Stimulated activated CD4-positive, alpha-beta T cell treated with anti-CD3 and anti-CD28 coated beads, Interleukin-1b, Interleukin-23, amount 100 ng/mL, for 24 hours (primary cell): ENCODE data around the gene CRACR2A.

Experiments
- DNase-seq, 4 experiments: peaks; one replicate each; pipeline ENCODE4 v3.0.0-alpha.2; 2020; ENCODE audit warnings: low read depth in 4 of 4, low spot score in 1 of 4

The CRACR2A gene

DNA sequence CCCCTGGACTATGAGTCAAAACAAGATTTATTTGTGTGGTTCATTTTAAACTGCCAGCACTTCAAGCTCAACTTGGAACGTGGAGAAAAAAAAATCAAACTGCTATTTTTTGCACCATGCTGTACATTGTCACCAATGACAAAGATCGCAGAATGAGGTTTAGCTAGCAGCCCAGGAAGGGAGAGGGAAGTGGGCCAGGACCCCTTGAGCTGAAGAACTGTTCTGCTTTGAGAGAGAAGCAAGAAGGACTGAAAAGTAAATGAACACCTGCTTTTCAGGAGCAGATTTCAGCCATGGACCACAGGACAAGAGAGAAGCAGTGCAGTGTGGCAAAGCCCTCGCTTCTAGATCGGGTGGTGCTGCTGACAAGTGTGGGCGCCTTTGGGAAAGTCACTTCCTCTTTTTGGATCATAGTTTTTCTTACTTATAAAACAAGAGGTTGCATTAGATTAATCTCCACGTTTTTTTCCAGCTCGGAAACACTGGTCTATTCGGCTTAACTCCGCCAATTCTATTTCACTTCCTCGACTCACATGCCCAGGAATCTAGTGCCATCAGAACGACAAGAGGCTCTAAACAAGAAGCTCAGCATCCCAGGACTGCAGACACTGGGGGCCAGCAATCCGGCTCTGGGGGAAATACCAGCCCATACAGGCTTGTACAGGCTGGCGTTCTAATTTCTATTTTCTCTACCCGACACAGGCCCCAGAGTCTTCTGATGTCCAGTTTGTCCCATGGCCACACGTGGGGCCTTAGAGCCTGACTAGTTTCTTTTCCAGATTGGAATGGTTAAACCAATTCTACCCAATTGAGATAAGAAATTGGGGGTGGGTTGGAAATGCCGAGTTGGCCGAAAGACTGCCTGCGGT, 129.9 kb downstream of the CRACR2A start:
- no peak for DNase-seq

DNA sequence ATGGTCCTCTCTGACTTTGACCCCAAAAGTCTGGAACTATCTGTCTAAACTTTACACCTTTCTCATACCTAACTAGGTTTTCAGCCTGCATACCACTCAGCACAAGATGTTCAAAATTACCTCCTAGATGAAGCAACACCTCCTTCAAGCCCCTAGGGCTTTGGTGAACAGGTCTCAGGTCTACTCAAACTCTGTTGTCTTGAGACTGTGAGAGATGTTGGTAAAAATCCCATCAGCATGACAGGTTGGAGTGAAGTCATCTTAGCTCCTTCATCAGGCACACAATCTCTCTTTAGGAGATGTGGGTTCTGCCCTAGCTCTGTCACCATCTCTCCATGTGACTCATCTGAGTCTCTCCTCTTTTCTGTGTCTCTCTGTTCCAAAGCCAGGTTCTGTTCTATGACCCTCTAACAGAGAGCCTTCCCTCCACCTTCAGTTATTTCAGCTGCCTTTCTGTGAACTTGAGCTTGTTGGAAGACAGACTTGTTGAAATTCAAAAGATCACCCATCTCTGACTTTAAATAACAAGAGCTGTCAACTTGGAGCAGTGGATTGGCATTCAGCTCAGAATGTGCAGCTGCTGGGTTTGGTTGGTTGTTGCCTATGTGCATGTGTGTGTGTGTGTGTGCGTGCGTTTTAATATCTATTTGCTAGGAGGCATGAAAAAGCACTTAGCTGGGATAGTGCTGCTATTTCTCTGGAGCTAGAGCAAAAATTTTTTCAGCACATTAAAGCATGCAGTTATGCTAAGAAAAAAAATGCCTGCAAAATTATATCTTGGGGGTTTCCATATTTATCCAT, 130.7 kb downstream of the CRACR2A start:
- no peak for DNase-seq

DNA sequence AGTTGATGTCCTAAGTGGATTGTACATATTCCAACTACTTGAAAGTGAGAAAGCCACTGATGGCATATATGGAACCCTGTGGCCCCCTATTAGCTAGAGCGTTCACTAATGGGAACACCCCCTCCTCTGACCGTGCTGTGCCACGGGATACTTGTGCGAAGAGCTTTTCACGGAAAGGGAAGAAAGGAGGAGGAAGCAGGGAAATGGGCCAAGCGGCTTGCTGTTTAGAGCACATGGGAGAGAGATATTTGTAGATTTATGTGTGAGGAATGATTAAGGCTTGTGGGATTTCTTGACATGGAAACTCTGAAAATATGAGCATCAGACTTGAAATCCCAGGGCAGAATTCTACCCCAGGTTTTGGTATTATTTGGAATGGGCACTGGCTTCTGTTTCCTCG, 132.1 kb downstream of the CRACR2A start:
- no peak for DNase-seq

DNA sequence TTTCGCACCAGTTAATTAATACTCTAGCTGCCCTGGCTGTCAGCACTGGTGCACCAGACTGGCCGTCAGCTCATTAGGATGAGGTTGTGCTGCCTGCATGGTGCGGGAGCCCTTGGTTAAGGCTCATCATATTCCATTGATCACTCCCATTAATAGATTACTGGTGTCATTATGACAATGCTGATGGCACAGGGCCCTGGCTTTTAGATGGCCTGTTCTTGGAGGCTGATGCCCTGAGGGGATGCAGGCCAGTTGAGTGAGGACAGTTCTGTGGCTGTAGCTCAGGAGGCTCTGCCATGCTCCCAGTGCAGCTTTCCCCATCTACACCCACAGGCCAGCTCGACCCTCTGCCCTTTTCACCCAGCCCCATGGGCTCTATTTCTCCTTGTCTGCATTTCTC, 135.3 kb downstream of the CRACR2A start:
- no peak for DNase-seq

DNA sequence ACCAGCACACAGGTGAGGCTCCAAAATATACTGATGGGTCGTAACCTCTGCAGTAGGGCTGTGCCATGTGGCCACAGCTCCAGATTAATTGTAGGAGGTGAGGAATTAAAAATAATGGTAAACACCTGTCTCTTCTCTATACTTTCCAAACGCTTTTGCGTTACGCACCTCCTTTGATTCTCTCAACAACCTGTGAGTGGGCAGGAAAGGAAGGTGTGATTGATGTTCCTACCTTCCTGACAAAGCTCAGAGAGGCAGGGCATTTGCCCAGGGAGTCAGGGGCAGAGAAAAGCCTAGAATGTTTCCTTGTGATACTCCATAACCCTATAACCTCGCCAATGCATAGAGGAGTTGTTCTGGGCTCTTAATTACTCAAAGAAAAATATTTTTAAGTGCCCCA, 137.0 kb downstream of the CRACR2A start:
- DNase-seq, result no peak

DNA sequence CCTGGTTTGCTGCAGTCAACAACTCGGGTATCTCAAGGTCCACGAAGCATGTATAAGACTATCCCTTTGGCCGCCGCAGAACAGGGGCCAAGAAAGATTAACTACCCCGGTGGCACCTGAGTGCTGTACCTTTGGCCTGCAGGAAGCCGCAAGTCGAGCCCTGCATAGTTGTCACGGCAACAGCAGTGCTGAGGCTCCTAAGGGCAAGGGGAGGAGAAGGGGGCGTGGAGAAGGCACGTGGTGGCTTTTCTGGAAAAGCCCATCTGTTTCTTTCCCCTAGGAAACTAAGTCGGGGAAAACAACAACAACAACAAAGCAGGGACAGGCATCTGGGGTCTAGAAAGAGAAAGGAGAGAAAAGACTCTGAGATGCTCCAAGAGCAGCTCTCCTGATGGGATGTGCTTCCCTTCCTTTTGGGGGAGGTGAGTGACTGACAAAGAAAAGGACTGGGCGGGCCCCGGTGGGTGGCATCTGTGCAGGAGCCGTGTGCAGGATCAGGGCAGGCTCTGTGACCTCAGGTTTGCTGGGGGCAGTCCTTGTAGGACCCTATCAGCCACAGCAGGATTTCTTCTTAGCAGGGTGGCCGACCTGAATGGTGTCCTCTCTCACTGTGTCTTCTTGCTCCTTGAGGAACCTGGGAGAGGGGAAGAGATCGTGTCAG, 138.0 kb downstream of the CRACR2A start:
- DNase-seq, result no peak

DNA sequence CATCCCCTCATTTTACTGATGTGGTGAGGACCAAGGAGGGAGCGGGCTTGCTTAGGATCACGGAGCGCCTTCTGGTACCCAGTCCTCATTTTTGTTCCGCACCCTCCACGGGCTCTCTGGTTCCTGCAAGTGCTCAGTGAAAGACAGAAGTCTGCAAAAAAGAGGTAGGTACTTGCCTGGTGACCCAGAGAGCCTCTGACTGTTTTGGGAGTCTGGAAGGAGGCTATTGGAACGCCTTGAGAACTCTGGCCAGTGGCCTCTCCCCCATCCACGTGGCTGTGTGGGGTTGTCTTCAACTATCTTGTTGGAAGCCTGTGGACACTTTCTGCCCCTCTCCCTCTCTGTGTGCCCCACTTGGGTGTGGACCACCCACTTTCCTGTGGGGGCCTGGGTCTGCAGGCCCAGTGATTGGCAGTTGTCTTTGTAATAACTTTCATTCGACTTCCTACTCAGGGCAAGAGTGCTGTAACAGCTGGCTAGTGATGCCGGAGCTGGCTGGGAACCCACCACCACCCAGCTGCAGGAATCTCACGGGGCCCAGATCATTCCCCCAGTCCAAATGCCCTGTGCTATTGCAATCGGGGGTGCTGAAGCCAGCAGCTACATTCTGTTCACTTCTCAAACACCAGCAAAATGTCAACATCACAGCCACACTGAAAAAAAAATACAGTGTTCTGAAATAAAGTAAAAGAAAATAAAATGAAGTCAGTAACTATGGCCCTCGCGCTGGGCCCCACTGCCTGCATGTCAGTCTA, 139.1 kb downstream of the CRACR2A start:
- no peak for DNase-seq

DNA sequence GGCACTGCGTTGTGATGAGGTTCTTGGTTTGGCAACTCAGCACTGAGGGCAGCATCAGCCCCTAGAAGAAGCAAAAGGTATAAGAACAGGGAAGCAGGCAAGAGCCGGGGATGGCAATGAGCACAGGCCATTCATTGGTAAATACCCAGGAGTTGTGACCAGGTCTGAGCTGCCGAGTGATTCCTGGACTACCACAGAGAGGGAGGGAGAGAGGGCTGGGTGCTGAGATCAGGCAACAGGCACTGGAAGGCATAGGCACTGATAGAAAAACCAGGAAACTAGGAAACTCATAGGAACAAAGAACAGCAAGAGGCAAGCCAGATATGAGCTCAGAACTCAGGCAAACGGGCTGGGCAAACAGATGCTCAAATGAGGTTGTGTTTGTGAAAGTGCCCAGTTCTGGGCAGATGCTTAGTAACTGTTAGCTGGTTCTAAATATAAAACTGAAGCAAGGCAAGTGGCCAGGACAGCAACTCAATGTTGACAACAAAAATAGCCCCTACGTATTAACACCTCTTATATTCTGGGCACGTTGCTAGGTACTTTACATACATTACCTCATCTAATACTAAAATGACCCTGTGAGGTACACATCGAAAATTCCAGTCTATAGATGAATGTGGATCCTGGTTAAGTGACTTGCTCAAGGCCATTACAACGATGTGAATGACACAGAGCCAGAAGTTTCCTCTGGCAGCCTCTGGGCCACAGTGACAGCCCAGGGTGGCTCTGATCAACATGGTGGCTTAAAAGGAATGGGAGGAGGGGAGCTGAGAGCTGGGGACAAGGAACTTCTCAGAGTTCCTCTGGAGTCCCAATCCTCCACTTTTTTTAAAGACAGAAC, 140.8 kb downstream of the CRACR2A start:
- no peak for DNase-seq

DNA sequence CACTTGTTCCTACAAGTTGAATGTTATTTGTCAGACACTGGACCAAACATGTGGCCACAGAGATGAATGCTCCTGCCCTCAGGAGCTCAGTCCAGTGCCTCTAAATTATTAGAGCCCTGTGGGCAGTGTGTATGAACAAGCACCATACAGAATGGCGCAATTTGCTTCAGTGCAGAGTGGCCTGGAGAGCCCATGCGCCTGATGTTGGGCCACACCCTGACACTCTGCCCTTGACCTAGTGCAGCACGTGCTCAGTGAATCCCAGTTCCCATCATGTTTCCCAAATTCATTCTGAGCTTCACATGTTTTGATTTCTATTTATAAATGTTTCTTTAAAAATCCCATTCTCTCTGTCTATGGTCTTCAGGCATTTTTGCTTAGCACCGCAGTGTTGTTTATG, 145.1 kb downstream of the CRACR2A start:
- DNase-seq, result no peak

DNA sequence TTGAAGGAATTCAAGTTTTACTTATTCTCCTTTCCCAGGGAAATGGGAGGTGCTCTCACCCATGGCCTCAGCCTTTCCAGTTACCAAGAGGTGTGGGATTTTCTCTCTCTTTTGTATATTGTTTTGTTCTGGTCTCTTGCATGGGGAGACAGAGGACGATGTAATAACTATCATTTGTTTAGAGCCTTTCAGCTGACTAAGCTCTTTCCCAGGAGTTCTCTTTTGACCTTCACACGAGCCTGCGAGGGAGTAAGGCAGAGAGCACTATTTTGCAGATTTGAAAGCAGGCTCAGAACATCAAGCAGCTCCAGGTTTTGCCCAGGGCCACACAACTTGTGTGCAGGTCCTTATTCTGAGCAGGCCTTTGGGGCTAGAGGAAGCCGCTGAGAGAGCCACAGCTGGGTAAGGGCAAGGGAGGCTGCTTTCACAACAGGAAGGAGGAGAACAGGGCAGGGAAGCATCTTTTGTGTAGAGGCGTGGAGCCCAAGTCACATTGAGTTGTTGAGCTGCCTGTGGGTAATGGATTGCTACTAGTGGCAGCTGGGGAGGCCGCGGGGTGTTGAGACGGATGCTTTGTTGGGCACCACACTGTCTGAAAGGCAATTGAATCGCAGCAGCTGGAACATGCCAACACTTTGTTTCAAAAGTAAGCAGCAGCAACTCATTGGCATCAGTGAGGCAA, 145.7 kb downstream of the CRACR2A start:
- no peak for DNase-seq

DNA sequence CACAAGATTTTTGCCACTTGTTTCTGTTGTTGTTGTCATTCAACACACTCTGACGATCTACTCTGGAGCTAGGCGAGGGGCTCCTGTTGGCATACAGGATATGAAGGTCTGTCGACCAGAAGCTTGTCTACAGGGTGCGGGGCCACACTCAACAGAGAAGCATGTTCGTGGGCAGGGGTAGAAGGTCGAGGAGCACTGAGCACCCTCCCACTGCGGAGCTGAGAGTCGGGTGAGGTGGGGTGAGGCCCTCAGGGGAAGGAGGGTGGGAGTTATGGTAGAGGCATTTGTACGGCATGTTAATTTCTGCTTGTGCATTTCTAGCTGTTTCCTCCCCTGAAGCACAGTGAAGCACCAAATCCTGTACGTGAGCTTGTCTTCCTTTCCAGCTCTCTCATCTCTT, 146.8 kb downstream of the CRACR2A start:
- DNase-seq, result no peak

DNA sequence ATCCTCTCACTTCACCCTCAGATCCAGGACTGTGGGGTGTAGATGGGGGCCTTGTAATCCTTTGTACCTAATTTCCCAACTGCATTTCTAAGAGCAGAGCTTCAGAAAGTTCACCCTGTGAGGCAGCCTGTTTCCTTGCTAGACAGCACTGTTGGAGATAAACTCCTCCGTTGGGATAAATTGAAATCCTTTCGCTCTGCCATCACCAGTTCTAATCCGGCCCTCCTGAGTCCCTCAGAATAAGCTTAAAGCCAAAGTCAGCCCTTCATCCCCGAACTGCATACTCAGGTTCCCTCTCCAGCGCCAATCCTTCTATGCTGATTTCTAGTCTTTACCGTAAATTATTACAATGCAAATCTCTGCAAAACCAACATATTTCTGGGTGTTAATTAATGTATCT, 147.2 kb downstream of the CRACR2A start:
- DNase-seq, result no peak

DNA sequence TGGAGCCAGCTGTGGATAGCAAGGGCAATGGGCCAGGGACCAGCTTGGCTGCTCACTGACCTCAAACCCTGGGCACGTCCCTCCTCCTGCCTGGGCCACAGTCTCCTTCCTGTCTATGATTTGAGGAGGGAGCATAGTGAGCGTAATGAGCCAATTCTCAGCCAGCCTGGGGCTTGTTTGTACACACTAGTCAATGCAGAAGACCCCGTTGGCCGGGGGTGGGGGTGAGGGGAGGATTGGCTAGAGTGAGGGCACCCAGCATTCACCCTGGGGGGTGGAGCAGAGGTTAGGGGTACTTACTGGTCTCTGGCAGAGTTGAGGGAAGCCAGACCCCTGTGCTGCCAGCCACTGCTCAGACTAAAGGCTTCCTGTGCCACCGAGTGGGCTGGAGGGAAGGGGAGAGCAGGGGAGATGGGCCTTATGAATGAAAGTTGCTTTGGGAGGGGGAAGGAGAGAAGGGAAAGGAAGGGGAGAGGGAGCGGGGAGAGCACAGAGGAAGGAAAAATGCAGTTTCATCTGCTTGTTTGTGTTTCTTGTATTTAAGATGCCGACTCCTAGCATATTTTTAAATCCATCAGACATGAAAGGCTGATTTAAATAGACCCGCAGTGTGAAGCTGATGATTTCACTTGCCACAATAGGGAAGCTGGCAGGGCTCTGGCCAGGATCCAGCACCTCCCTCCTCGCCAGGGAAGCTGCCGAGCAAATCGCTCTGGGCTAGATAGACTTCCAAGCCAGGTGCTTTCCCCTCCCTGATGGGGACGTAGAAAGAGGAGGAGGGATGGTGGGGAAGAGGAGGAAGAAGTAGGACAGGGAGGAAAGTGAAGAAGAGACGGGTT, 147.9 kb downstream of the CRACR2A start:
- DNase-seq, result no peak

DNA sequence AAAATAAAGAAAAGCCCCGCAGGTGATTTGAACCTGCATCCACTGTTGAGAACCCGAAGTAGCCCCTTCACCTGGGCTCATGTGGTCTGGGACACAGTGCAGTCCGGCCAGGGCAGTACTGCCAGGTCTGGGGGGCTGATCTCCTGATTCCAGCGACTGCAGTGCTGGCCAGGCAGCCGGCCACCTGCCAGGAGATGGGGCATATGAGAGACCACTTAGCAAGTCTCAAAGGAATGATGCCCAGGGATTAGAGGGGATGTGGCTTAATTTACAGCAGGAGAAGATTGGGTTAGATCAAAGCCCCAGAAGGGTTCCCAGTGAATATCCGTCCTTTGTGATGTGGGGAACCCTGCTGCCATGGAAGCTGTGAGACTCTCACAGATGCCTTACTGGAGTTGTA, 148.6 kb downstream of the CRACR2A start:
- no peak for DNase-seq

DNA sequence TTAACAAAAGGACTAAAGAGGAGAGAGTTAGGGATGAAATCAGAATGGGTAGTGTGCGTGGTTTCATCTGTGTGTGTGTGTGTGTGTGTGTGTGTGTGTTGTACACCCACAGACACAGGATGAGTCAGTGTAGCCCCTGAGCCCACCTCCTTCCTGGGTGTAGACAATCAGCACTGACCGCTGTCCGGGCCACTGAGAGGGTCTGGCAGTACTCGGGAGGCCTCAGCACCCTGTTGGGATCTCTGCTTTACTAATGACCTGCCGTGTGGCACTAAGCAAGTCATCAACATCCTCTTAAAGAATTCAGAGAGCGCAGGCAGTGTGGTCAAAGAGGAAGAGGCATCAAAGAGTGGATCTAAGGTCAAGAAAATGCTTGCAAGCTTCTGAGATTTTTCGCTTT, 149.3 kb downstream of the CRACR2A start:
- no peak for DNase-seq

DNA sequence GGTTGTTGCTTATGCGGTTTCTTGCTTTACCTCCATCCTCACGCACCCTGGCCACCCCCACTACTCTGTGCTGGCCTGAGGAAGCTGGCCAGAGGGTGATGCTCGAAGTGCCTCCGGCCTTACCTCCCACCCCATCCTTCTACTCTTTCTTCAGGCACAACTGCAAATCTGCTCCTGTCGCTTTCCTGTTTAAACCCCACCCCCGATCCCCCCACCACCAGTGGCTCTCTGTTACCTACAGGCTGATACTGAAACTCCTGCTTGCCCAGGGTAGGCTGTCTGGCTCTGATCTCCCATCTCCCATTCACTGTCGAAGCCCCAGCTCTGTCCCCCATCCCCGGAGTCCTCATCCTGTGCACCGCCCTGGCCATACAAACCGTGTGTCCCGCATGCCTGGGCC, 150.4 kb downstream of the CRACR2A start:
- DNase-seq, result no peak

DNA sequence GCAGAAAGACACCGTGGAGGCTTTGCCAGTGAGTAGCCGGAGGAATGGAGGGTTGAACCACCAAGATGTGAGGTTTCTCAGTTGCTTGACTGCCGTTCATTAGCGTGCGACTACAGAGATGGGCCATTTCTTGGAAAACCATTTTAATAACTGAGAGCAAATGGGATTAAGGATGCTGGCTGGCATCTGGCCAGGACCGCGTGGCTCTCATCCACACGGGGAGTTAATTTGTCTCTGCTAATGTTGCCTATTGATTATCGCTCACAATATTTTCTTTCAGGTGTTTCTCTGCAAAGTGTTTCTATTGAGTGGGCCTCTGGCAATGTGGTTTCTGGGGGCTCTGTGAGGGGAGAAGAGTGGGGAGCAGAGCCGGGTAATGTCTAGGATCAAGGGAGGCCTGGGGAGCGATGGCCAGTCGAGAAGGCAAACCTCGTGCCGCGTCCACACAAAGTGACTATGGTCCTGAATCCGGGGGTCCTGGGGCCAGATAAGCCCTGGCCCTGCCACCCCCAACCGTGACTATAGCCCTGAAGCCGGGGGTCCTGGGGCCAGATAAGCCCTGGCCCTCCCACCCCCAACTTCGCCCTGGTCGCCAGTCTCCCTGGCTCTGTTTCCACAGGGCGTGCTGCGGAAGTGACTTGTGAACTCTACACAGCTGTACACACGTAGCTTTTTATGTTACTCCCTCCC, 151.3 kb downstream of the CRACR2A start:
- DNase-seq, result no peak

DNA sequence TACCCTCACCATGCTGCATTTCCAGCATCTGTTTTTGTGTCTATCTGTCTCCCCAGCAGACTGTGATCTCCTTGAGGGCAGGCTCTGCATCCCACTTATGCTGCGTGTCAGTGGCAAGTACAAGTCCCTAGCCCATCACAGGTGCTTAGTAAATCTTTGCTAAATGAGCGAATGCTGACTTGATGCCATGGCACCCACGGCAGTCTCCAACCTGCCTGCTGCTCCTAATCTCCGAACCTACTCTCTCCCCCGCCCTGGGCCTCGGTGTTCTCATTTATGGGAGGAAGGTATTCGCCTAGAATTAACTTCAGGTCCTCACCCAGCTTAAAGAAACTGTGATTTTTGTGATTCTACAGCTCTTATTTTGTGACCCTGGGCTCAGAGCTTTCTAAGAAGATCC, 152.0 kb downstream of the CRACR2A start:
- no peak for DNase-seq
